ENCODE data around the gene INHA.

DNA sequence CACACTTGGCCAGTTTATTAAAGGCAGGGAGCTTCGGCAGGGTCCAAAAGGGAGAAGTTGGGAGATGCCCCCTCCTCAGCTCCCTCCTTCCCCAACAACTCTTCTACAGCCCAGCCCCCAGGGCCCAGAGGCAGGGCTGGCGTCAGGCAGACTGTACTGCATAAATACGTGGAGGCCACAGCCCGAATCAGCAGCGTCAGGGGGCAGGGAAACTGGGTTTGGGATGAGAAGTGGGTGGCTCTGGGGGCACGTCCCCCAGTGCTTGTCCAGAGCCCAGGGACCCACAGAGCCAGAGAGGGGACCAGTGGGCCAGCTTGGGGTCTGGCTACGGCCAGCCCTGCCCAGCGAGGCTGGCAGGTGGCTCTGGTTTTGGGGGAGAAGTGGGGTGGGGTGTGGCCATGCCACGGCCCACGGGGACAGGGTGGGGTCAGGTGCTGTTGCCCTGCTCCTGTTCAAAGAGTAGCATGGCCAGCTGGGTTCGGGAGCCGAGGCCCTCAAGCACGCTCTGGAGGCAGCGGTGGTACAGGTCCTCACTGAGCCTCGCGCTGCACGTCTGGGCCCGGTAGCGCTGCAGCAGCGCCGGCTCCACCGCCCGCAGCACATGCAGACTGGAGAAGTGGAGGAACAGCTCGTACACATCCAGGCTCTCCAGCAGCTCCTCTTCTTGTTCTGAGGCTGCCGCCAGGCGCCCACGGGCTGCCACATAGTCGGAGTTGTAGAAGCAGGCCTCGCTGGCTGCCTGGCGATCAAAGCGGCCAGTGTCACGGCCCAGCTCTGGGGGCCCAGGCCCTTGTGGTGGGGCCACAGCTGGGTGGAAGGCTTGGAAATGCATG lies 32.9 kb upstream of the INHA start:
- no peak for TF ChIP-seq POLR2A (IDR thresholded peaks at IDR 0.05; ENCODE audit: low read length)
- no peak for TF ChIP-seq GATA1 (IDR thresholded peaks at IDR 0.05; ENCODE audit: low read depth, low read length)
